GM04503 (cell line): ENCODE measurements around the gene SEC24C.
"Not testable (repeated sequence)": the region's sequence is repeated elsewhere in the genome, so short reads cannot be mapped to it uniquely, and the experiment has no call there.

Source experiments
- DNase-seq: peaks from one replicate; pipeline ENCODE4 v3.0.0-alpha.2; 2012; ENCODE audit warnings: low read depth

The SEC24C gene, protein sequence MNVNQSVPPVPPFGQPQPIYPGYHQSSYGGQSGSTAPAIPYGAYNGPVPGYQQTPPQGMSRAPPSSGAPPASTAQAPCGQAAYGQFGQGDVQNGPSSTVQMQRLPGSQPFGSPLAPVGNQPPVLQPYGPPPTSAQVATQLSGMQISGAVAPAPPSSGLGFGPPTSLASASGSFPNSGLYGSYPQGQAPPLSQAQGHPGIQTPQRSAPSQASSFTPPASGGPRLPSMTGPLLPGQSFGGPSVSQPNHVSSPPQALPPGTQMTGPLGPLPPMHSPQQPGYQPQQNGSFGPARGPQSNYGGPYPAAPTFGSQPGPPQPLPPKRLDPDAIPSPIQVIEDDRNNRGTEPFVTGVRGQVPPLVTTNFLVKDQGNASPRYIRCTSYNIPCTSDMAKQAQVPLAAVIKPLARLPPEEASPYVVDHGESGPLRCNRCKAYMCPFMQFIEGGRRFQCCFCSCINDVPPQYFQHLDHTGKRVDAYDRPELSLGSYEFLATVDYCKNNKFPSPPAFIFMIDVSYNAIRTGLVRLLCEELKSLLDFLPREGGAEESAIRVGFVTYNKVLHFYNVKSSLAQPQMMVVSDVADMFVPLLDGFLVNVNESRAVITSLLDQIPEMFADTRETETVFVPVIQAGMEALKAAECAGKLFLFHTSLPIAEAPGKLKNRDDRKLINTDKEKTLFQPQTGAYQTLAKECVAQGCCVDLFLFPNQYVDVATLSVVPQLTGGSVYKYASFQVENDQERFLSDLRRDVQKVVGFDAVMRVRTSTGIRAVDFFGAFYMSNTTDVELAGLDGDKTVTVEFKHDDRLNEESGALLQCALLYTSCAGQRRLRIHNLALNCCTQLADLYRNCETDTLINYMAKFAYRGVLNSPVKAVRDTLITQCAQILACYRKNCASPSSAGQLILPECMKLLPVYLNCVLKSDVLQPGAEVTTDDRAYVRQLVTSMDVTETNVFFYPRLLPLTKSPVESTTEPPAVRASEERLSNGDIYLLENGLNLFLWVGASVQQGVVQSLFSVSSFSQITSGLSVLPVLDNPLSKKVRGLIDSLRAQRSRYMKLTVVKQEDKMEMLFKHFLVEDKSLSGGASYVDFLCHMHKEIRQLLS

GRCh38 chr10:73743905-73744663 is at the start of gene SEC24C:
TSS of gene SEC24C (plus strand) at chr10:73744372. CDS start at chr10:73746833, 2,461 bp downstream.
- peak; percentile 77 for DNase-seq

- peak; percentile 0 for DNase-seq
Observed at GRCh38 chr10:73695302-73695701, 48.9 kb upstream of the SEC24C start.

DNA sequence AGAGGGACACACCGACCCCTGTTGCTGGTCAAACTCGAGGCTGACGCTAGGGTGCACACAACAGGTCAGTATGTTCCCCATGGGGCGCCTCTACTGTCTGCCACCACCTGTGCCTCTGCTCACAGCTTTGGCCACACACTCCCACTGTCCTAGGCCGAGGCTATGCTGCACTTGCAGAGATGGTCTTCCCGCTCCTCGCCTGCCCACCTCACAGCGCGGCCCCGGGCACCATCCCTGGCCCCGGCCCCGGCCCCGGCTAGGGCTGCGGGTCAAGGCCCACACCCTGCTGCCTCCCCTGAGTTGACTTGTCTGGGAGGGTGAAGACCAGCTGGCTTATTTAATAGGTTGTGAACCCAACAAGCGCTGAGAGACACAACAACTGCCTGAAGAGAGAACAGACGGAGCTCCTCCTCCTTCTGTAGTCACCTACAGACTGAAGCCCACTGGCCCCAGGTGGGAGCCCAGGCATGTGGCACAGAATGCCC is 46.5 kb upstream of the SEC24C start, which contains the start of gene AGAP5:
AGAP5 (minus strand) TSS at position 435 of the 485 bp plus-strand sequence; CDS start at position 81, 354 bp downstream.
- not testable (repeated sequence) for DNase-seq

DNA sequence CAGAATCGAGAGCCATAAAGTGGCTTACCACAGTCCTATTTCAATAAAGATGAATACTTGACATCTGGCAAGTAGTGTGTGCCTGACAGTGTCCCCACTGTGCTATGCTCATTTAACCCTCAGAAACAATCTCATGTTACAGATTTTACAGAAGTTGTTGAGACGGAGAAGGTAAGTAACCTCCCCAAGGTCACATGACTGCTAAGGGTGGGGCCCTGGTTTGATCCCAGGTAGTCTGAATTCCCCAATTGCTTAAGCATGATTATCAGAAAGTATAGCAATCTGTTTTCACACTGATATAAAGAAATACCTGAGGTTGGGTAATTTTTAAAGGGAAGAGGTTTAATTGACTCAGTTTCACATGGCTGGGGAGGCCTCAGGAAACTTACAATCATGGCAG is 45.4 kb upstream of the SEC24C start:
- DNase-seq, result not testable (repeated sequence)

- not testable (repeated sequence) for DNase-seq
Observed at GRCh38 chr10:73703924-73704323, 40.2 kb upstream of the SEC24C start.

DNA sequence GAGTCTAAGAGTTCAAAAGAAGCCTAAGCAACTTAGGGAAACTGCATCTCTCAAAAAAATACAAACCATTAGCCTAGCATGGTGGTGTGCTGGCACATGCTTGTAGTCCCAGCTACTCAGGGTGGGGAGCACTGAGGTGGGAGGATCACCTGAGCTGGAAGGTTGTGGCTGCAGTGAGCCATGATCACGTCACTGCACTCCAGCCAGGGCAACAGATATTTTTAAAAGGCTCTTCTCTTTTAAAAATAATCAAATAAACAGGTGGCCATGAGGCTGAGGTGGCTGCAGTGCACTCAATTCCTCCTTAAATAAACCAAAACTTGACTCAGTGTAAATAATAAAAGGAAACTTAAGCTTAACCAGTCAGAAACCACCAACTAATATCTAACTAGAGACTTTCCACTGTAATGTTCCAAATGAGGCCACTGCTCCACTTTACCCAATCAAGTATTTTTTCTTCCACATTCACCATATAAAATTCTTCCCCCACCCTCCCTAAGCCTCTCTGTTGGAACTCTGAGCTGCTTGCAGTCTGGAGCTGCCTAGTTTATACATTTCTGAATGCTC is 38.6 kb upstream of the SEC24C start:
- not testable (repeated sequence) for DNase-seq

GRCh38 chr10:73706488-73706887 is 37.7 kb upstream of the SEC24C start:
- not testable (repeated sequence) for DNase-seq

- DNase-seq, result not testable (repeated sequence)
Observed at GRCh38 chr10:73707628-73708027, 36.5 kb upstream of the SEC24C start.

DNA sequence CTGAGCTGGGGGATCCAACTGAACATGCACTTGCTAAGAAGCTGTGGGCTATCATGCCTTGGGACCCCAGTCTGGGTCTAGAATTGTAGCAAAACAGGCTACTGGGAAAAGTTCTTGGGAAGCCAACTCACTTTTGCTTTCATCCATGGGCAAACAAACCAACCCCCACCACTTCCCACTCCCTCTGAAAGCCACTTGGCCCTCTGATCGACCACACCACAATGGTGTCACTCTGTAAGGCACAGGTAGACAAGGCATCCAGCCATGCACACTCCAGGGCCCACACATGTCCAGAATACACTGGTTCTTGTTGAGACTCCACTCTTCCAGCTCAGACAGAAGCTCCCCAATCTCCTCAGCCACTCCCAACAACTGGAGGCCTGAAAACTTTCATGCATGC is 36.0 kb upstream of the SEC24C start:
- DNase-seq, result not testable (repeated sequence)

DNA sequence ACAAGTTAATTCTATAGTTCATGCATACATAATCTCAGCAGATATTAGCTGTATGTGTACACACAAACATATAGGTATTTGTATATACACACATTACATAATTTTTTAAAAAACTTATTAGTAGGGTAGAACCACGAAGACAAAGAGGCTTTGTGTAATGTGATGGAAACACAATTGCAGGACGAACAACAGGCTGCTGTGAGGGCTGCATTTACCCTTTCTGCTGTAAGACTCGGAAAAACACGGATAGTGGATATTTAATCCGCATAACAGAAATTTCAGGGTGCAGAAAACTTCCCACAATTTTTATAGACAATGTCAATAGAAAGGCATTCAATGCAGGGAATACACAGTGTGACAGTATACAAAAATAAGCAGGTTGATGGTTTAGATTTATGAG is 32.5 kb upstream of the SEC24C start:
- DNase-seq, result not testable (repeated sequence)

GRCh38 chr10:73713912-73714311 is 30.3 kb upstream of the SEC24C start:
- DNase-seq, result not testable (repeated sequence)

DNA sequence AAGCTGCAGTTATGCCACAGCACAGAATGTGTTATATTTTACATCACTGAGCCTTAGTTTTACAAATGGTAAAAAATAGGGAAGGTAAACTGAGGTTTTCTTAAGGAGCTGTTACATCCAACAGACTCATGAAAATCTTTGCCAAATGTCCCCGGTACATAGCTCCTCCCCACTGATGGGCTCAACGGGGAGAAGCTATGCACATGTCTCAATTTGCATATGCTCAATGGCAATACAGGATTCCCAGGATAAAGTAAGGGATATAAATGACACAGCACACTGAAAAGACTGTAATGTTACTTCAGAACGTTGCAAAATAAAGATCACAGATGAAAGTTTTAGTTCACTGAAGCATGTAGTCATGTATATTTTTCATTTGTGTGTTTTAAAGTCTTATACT is 29.7 kb upstream of the SEC24C start:
- not testable (repeated sequence) for DNase-seq

DNA sequence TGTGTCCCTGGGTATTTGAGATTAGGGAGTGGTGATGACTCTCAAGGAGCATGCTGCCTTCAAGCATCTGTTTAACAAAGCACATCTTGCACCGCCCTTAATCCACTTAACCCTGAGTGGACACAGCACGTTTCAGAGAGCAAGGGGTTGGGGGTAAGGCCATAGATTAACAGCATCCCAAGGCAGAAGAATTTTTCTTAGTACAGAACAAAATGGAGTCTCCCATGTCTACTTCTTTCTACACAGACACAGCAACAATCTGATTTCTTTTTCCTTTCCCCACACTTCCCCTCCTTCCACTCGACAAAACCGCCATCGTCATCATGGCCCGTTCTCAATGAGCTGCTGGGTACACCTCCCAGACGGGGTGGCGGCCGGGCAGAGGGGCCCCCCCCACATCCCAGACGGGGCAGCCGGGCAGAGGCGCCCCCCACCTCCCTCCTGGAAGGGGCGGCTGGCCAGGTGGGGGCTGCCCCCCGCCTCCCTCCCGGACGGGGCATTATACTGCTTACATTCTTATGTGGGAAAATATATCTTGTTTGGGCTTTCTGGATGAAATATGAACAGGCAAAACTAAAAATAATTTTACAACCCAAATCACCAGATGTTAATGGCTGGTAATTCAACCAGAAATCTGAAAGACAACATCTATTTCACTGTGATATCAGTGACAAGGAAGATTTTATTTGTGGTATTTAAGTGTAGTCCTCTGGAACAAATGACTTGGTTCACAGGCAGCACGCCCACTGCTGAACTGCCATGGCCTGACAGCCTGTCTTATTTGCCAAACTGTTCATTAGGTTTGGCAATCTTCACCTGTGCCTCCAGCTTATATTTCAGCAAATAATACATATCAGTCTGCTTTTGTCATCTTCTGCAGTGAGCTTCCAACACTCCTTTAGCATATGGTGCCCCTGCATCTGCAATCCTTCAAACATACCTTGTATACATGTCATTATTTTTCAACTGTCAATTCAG is 28.7 kb upstream of the SEC24C start:
- DNase-seq, result not testable (repeated sequence)

DNA sequence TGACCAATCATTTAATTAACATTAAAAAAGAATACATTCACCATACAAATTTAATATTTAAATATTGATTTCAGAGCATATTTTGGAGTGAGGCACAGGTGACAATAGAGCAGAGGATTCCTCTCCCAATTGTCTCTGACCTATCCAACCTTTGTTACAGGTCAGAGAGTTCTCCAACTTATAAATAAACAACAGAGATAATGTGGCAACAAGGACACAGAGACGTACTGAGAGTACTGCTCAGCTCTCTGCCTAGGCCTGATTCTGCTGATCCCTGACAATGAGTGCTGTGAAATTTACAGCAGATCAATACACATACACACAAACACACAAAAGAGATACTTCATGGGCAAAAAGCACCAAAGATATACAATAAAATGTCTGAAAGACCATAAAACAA is 27.9 kb upstream of the SEC24C start:
- no peak for DNase-seq

GRCh38 chr10:73717556-73717955 is 26.6 kb upstream of the SEC24C start:
- DNase-seq, result no peak

DNA sequence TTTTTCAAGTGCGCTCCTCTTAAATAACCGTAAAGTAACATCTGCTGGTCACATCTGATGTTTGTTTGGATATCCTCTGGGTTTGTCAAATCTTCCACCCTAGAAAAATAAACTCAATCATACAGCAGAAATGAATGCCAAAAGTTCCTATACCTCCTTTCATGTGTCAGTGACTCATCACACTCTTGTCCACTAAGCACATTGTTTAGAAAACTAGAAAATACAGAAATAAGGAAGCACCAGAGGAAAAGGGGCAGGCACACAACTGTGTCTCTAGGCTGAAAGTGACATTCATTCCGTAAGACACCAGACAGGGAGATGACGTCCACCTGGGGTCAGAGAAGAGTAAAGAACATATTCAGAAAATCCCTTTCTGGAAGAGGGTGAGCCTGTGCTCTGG is 23.6 kb upstream of the SEC24C start:
- not testable (repeated sequence) for DNase-seq

GRCh38 chr10:73723516-73723915 is 20.7 kb upstream of the SEC24C start:
- no peak for DNase-seq

- not testable (repeated sequence) for DNase-seq
Observed at GRCh38 chr10:73729781-73730152, 14.4 kb upstream of the SEC24C start.

DNA sequence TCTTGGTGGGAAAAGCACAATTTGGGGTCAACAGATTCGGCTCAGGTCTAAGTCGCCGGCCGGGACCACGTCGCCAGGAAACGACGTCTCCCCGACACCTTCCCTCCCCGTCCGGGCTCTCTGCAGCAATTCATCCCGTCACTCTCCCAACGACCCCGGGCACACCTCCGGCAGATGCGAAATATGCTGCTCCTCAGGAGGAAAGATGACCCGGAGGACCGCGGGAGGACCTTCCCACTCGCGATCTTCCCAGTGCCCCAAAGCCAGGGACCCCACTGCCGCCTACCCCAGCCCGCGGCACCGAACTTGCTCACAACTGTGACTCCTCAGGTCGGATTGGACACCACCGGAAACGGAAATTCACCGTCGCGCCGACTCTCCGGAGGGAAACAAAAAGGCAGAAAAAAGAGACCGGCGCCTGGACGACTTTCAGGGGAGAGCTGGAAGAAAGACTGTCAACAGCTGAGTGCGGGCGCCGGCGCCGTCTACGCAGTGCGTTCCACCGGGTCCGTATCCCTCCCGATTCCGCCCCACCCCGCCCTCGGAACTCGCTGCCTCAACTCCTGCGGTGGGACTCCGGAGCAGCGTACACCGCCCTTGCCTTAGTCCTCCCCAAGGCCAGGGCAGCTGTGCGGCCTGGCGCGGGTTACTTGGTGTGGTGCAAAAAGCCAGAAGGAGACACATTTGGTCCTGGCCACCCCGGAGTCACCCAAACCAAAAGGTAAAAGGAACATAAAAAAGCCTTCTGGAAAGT is 13.8 kb upstream of the SEC24C start:
- DNase-seq, result peak; percentile 75
